ENCODE data around the gene EHBP1.
A peak's percentile ranks its signal among the peaks of the same experiment; 100 is the strongest.
"Not testable (repeated sequence)": the region's sequence is repeated elsewhere in the genome, so short reads cannot be mapped to it uniquely, and the experiment has no call there.

EHBP1 gene

GRCh38 chr2:62736899-62737559 lies 31.5 kb downstream of the EHBP1 start:
- no peak for DNase-seq (ENCODE audit: low spot score)

GRCh38 chr2:62738981-62739936 lies 33.7 kb downstream of the EHBP1 start:
- DNase-seq (ENCODE audit: low spot score): no peak

- no peak for DNase-seq (ENCODE audit: low spot score)
Observed at GRCh38 chr2:62740221-62740620, 34.7 kb downstream of the EHBP1 start.

GRCh38 chr2:62741127-62741526 lies 35.6 kb downstream of the EHBP1 start:
- no peak for DNase-seq (ENCODE audit: low spot score)

- DNase-seq (ENCODE audit: low spot score): peak; percentile 29
Observed at GRCh38 chr2:62741954-62742722, 36.6 kb downstream of the EHBP1 start.

- DNase-seq (ENCODE audit: low spot score): no peak
Observed at GRCh38 chr2:62743506-62743905, 38.0 kb downstream of the EHBP1 start.

- no peak for DNase-seq (ENCODE audit: low spot score)
Observed at GRCh38 chr2:62744603-62745002, 39.1 kb downstream of the EHBP1 start.

- DNase-seq (ENCODE audit: low spot score): no peak
Observed at GRCh38 chr2:62745891-62746481, 40.5 kb downstream of the EHBP1 start.

GRCh38 chr2:62747169-62747568 lies 41.7 kb downstream of the EHBP1 start:
- DNase-seq (ENCODE audit: low spot score): no peak

- DNase-seq (ENCODE audit: low spot score): no peak
Observed at GRCh38 chr2:62747876-62748275, 42.4 kb downstream of the EHBP1 start.

- not testable (repeated sequence) for DNase-seq (ENCODE audit: low spot score)
Observed at GRCh38 chr2:62749111-62749510, 43.6 kb downstream of the EHBP1 start.

- DNase-seq (ENCODE audit: low spot score): no peak
Observed at GRCh38 chr2:62757029-62757428, 51.5 kb downstream of the EHBP1 start.

GRCh38 chr2:62760026-62760425 lies 54.5 kb downstream of the EHBP1 start:
- no peak for DNase-seq (ENCODE audit: low spot score)

- DNase-seq (ENCODE audit: low spot score): peak; percentile 22
Observed at GRCh38 chr2:62760555-62760954, 55.0 kb downstream of the EHBP1 start.

- no peak for DNase-seq (ENCODE audit: low spot score)
Observed at GRCh38 chr2:62765619-62766376, 60.3 kb downstream of the EHBP1 start.

GRCh38 chr2:62768615-62769014 lies 63.1 kb downstream of the EHBP1 start:
- no peak for DNase-seq (ENCODE audit: low spot score)

- no peak for DNase-seq (ENCODE audit: low spot score)
Observed at GRCh38 chr2:62770629-62771028, 65.1 kb downstream of the EHBP1 start.

- DNase-seq (ENCODE audit: low spot score): no peak
Observed at GRCh38 chr2:62774555-62775366, 69.2 kb downstream of the EHBP1 start.

GRCh38 chr2:62775367-62775668 lies 69.8 kb downstream of the EHBP1 start:
- no peak for DNase-seq (ENCODE audit: low spot score)

GRCh38 chr2:62783679-62784078 lies 78.2 kb downstream of the EHBP1 start:
- no peak for DNase-seq (ENCODE audit: low spot score)

- DNase-seq (ENCODE audit: low spot score): no peak
Observed at GRCh38 chr2:62784341-62784740, 78.8 kb downstream of the EHBP1 start.
